ENCODE measurements around the gene OR6S1. TPM values are rescaled to one million over a fixed set of nuclear protein-coding genes. Genes with fewer than 3 reads are reported as not detected.

OR6S1 gene
- total and polyA plus RNA-seq, 11 donors: not detected

DNA sequence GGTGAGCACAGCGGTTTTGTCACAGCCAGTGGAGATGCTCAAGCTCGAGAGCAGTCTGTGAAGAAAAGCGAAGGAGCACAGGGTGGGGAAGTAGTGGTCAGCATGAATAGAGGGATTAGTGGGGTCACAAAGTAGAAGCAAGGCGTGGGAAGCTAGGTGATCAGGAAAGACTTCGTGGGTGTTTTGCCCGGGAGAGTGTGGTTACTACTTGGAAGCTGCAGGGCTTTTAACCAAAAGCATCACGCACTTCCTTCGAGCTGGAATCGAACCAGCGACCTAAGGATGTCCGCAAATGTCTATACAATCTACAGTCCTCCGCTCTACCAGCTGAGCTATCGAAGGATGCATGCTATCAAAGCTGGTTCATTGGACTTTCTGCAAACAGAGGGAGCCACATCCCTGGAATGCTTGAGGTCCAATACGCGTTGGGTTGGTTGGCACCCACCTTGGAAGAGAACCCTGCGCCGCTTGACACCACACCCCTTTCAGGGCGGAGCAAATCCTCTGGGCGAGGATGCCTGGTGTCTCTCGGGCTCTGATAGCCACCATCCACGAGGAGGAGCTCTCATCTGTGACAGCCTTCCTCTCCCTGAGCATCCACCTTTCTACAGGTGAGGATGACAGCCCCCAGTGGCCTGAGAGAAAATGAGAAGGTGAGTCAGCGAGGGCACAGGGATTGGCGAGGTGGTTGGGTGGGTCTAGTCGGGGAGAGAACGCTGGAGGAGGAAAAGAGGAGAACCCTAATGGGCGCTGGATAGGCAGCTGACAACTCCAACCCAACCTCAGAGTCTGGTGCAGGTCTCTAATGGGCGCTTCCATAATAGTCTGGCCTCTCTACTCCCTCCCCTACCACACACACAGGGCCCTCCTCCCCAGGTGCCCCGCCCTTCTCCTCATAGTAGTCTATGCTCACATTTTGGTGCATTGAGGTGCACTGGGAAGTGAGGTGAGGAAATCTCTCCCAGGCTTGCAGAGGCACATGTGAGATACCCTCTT is 16.0 kb upstream of the OR6S1 start:
- no peak for ATAC-seq
- H3K27me3 ChIP-seq: peaks cover 28 to 94% (median 68%) of the 10 kb centered on the region in 9 donors
- WGBS, 4 donors: 18 to 42% (median 20%) methylated on average over 21 to 28 of the region's 28 CpGs
- H3K9me3 ChIP-seq: no peaks in the 10 kb centered on the region
- H3K27ac ChIP-seq: no peak overlapping the region
- intact Hi-C loops (cut with DNase I): loop anchor here in 1 of 10 donors (2.0 kb wide), 1 partner anchor 33 kb away; no protein-coding TSS in a partner anchor
- no peak overlapping the region for H3K4me3 ChIP-seq
- no peaks in the 10 kb centered on the region for H3K36me3 ChIP-seq
- peaks cover 0 to 4% (median 0%) of the 10 kb centered on the region in 12 donors for H3K4me1 ChIP-seq
- no peak for TF ChIP-seq POLR2A (IDR thresholded peaks at IDR 0.05)
- no peak for TF ChIP-seq CTCF (IDR thresholded peaks at IDR 0.05)
- no peak for DNase-seq

DNA sequence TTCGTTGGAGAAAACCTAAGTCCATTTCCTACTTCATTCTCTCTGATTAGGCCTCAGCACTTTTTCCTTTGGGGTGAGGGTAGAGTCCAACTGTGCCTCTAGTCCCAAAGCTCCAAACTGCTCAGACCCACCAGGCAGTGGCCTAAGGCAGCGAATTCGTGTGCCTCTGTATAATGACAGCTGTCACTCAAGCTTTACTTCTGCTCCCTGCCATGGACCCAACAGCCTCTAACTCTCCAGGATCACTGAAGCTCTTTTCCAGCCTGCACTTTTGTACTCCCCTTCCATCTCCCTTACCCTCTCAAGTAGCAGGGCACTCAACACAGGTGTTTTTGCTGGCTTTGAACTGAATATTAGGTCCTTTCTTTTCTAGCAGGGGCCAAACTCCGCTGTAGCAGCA is 14.8 kb upstream of the OR6S1 start:
- ATAC-seq (no peak), DNase-seq (no peak)
- H3K36me3 ChIP-seq: no peaks in the 10 kb centered on the region
- H3K4me3 ChIP-seq: no peak overlapping the region
- H3K27me3 ChIP-seq: peaks cover 36 to 95% (median 80%) of the 10 kb centered on the region in 9 donors
- intact Hi-C loops (cut with DNase I): no loop called here
- 64 to 79% (median 73%) methylated on average over 4 of the region's 4 CpGs for WGBS, 4 donors
- no peak for TF ChIP-seq CTCF (IDR thresholded peaks at IDR 0.05)
- no peak for TF ChIP-seq POLR2A (IDR thresholded peaks at IDR 0.05)
- H3K4me1 ChIP-seq: peaks cover 0 to 4% (median 0%) of the 10 kb centered on the region in 12 donors
- no peaks in the 10 kb centered on the region for H3K9me3 ChIP-seq
- no peak overlapping the region for H3K27ac ChIP-seq

- Histone ChIP-seq H3K9me3 (no peaks in the 10 kb centered on the region), H3K27me3 (peaks cover 36 to 95% (median 79%) of the 10 kb centered on the region in 9 donors), H3K4me3 (no peak overlapping the region), H3K4me1 (peaks cover 0 to 4% (median 0%) of the 10 kb centered on the region in 12 donors), H3K36me3 (no peaks in the 10 kb centered on the region), H3K27ac (no peak overlapping the region)
- intact Hi-C loops (cut with DNase I): no loop called here
- WGBS, 4 donors: 70 to 89% (median 76%) methylated on average over 4 of the region's 4 CpGs
- ATAC-seq (no peak), DNase-seq (no peak)
- no peak for TF ChIP-seq POLR2A (IDR thresholded peaks at IDR 0.05)
These were observed 14.4 kb upstream of the OR6S1 start for GRCh38 chr14:20655851-20656250.

DNA sequence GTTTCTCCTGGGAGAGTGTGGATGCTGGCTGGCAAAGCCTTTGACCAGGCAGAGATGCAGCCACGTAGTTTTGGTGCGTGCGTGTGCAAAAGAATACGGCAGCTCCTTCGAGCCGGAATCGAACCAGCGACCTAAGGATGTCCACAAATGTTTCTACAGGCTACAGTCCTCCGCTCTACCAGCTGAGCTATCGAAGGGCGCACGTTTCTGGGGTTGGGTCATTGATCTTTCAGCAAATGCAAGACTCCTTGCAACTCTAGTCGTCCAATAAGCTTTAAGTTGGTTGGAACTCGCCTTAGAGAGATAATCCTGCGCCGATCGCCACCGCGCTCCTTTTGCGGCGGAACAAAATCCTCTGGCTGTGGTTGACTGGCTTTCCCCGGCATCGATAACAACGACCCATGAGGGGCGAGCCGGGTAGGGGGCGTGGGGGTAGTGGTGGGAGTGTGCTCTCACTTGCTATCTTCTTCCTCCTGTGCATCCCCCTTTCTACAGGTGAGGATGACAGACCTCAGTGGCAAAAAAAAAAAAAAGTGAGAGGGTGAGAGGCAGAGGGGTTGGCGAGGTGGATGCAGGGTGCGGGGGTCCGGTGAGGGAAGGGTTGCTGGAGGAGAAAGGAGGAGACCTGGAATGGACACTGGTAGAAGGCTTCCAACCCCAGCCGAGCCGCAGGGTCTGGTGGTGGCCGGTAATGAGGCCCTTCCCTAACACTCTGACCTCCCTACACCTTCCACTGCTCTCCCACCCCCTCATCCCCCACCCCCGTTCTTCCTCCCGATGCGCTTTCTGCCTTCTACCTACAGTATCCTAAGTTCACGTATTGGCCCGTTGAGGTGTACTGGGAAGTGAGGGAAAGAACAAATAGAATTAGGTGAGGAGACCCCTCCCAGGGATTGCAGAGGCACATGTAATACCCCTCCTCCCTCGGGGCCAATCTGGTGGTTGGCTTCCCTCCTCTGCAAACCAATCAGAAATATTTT is 11.8 kb upstream of the OR6S1 start:
- Histone ChIP-seq H3K36me3 (no peaks in the 10 kb centered on the region), H3K4me1 (peaks cover 0 to 4% (median 0%) of the 10 kb centered on the region in 12 donors), H3K27me3 (peaks cover 33 to 91% (median 67%) of the 10 kb centered on the region in 9 donors), H3K27ac (no peak overlapping the region), H3K9me3 (no peaks in the 10 kb centered on the region), H3K4me3 (peak overlapping the region in 1 of 12 donors; percentile 4)
- intact Hi-C loops (cut with DNase I): no loop called here
- DNase-seq: no peak
- 2 to 4% (median 2%) methylated on average over 31 to 39 of the region's 39 CpGs for WGBS, 4 donors
- TF ChIP-seq POLR2A (IDR thresholded peaks at IDR 0.05) (no peak), CTCF (IDR thresholded peaks at IDR 0.05) (no peak)
- ATAC-seq: no peak

All from heart left ventricle (tissue), 16 donors.